OCI-LY7 (cell line): ENCODE measurements around the gene GGTLC2. TPM values are rescaled to one million over a fixed set of nuclear protein-coding genes. Genes with fewer than 3 reads are reported as not detected.
A peak's percentile ranks its signal among the peaks of the same experiment; 100 is the strongest.
"Not testable (repeated sequence)": the region's sequence is repeated elsewhere in the genome, so short reads cannot be mapped to it uniquely, and the experiment has no call there.

Experiments
- BruUV-seq: library from RNA; stranded (reverse); fragments of 400-500 nt; replicated peaks from 2 replicates; lab custom pipeline; 2021; lab: Mats Ljungman, UMichigan
- CTCF ChIA-PET: fragments of 300-600 bp; sonication (Branson Sonifier 250); formaldehyde crosslinking; loops from one replicate; lab custom pipeline; 2022; ENCODE audit warnings: antibody characterized with exemption; ENCODE audit not compliant: unreplicated experiment; lab: Charles Lee
- POLR2A ChIA-PET: fragments of 300-600 bp; sonication (Branson Sonifier 250); formaldehyde crosslinking; loops from one replicate; lab custom pipeline; 2022; ENCODE audit warnings: antibody characterized with exemption; lab: Charles Lee
- DNase-seq: peaks from one replicate; pipeline ENCODE4 v3.0.0-alpha.2; 2015; ENCODE audit warnings: low spot score
- H2AFZ ChIP-seq: fragments of 200-600 bp; sonication (generic), shearing (Covaris generic); 2 replicates; pipeline ENCODE4 v1.6.1; 2014; ENCODE audit warnings: mild to moderate bottlenecking, antibody characterized with exemption, low read length, moderate library complexity
- H3K27ac ChIP-seq: fragments of 200-600 bp; sonication (generic); 2 replicates; pipeline ENCODE4 v1.5.1; 2014; ENCODE audit warnings: mixed run types, low read depth, mild to moderate bottlenecking, moderate library complexity, low read length, inconsistent platforms; ENCODE audit not compliant: poor library complexity, severe bottlenecking
- H3K36me3 ChIP-seq: fragments of 200-600 bp; sonication (generic); 2 replicates; pipeline ENCODE4 v1.6.1; 2014; ENCODE audit warnings: mild to moderate bottlenecking, antibody characterized with exemption, low read length, moderate library complexity, mixed read lengths; ENCODE audit not compliant: insufficient read depth
- H3K4me1 ChIP-seq: fragments of 200-600 bp; sonication (generic); 2 replicates; pipeline ENCODE4 v1.5.1; 2014; ENCODE audit warnings: mild to moderate bottlenecking, low read length; ENCODE audit not compliant: insufficient read depth, poor library complexity, severe bottlenecking
- H3K4me2 ChIP-seq: fragments of 200-600 bp; sonication (generic); 2 replicates; pipeline ENCODE4 v1.6.1; 2014; ENCODE audit warnings: mild to moderate bottlenecking, low read length
- H3K4me3 ChIP-seq: fragments of 200-600 bp; sonication (generic); 2 replicates; pipeline ENCODE4 v1.5.1; 2014; ENCODE audit warnings: mild to moderate bottlenecking, low read depth, low read length; ENCODE audit not compliant: poor library complexity, severe bottlenecking
- H3K79me2 ChIP-seq: fragments of 200-600 bp; sonication (generic); 2 replicates; pipeline ENCODE4 v1.6.1; 2016; ENCODE audit warnings: low read depth, mild to moderate bottlenecking, low read length, moderate library complexity, mixed read lengths; ENCODE audit not compliant: insufficient read depth
- H3K9me2 ChIP-seq: fragments of 200-600 bp; sonication (generic); 2 replicates; pipeline ENCODE4 v1.6.1; 2016; ENCODE audit warnings: mild to moderate bottlenecking, low read length, mixed read lengths; ENCODE audit not compliant: insufficient read depth
- H3K9me3 ChIP-seq: fragments of 200-600 bp; sonication (generic); 2 replicates; pipeline ENCODE4 v1.6.1; 2014; ENCODE audit warnings: mild to moderate bottlenecking, mixed run types, low read length, mixed read lengths
- H4K20me1 ChIP-seq: fragments of 200-600 bp; sonication (generic); 2 replicates; pipeline ENCODE4 v1.6.1; 2014; ENCODE audit warnings: mild to moderate bottlenecking, antibody characterized with exemption, low read length, moderate library complexity, mixed read lengths; ENCODE audit not compliant: insufficient read depth
- EZH2phosphoT487 ChIP-seq: fragments of 200-600 bp; sonication (generic); IDR thresholded peaks from 2 replicates; pipeline ENCODE4 v1.6.1; 2018; ENCODE audit warnings: low read depth, borderline replicate concordance, mild to moderate bottlenecking, mixed run types, antibody characterized with exemption, low read length, moderate library complexity, mixed read lengths
- intact Hi-C: fragments of 100-400 bp; cut with micrococcal nuclease; formaldehyde crosslinking; loops from one replicate; pipeline ENCODE4 v1.10.0; 2022; ENCODE audit not compliant: unreplicated experiment
- total RNA-seq, 2 experiments: library from RNA; depleted of rRNA in 1 of 2; stranded (reverse); fragments of >200 nt in 1 of 2; shearing (Covaris generic) in 1 of 2; gene quantifications; 2 replicates each; pipeline ENCODE4 v1.2.3, GENCODE V29; 2014 to 2022
- TF ChIP-seq, protein P1 (sequence below): fragments of 200-600 bp; sonication (generic); conservative IDR thresholded peaks from 2 replicates; pipeline ENCODE4 v1.5.1; 2014; ENCODE audit warnings: mild to moderate bottlenecking, antibody characterized with exemption, low read length, moderate library complexity, mixed read lengths

Gene GGTLC2
- total RNA-seq, 2 experiments from 2014 or later = not detected

DNA sequence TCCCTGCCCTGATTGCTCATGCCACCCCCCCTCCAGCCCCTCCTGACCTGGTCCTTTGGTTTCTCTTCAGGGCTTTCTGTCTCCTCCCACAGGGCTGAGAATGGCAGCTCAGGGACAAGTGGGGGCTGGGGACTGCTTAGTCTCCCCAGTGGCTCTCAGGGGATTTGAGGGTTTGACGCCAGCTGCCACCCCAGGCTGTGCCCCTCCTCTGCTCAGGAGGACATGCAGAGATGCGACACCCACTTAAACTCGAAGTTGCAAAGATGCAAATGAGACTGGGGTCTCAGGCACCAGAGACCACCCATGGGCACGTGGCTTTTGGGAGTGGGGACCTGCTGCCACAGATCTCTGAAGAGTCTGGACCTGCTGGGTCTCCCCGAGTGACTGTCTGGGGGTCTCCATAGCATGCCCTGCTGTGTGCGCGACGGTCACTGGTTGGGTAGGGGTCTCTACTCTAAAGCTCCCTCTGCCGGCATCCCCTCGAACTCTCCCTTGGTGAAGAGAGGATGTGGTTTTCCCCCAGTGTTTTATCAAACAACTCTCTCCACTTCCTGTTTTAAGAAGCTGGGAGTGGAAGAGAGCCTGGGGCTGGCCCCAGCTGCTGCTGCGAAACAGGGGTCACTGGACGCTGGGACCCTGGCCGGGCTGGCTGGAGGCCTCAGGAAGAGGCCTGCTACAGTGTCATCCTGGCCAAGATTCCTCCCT lies 9.4 kb downstream of the GGTLC2 start:
- H3K79me2 ChIP-seq, H3K9me3 ChIP-seq, BruUV-seq, POLR2A ChIA-PET, H3K4me3 ChIP-seq, intact Hi-C loops, CTCF ChIA-PET, H4K20me1 ChIP-seq, H3K9me2 ChIP-seq, H2AFZ ChIP-seq, H3K27ac ChIP-seq, H3K36me3 ChIP-seq: not testable (repeated sequence)
- DNase-seq = peak; percentile 53
- TF ChIP-seq, protein P1, sequence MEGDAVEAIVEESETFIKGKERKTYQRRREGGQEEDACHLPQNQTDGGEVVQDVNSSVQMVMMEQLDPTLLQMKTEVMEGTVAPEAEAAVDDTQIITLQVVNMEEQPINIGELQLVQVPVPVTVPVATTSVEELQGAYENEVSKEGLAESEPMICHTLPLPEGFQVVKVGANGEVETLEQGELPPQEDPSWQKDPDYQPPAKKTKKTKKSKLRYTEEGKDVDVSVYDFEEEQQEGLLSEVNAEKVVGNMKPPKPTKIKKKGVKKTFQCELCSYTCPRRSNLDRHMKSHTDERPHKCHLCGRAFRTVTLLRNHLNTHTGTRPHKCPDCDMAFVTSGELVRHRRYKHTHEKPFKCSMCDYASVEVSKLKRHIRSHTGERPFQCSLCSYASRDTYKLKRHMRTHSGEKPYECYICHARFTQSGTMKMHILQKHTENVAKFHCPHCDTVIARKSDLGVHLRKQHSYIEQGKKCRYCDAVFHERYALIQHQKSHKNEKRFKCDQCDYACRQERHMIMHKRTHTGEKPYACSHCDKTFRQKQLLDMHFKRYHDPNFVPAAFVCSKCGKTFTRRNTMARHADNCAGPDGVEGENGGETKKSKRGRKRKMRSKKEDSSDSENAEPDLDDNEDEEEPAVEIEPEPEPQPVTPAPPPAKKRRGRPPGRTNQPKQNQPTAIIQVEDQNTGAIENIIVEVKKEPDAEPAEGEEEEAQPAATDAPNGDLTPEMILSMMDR = peak; percentile 35; the same call in 1 of the 2 replicates
- peaks cover 12% of the 10 kb centered on the region for H3K4me1 ChIP-seq
- H3K4me2 ChIP-seq = peak overlapping the region; percentile 34

DNA sequence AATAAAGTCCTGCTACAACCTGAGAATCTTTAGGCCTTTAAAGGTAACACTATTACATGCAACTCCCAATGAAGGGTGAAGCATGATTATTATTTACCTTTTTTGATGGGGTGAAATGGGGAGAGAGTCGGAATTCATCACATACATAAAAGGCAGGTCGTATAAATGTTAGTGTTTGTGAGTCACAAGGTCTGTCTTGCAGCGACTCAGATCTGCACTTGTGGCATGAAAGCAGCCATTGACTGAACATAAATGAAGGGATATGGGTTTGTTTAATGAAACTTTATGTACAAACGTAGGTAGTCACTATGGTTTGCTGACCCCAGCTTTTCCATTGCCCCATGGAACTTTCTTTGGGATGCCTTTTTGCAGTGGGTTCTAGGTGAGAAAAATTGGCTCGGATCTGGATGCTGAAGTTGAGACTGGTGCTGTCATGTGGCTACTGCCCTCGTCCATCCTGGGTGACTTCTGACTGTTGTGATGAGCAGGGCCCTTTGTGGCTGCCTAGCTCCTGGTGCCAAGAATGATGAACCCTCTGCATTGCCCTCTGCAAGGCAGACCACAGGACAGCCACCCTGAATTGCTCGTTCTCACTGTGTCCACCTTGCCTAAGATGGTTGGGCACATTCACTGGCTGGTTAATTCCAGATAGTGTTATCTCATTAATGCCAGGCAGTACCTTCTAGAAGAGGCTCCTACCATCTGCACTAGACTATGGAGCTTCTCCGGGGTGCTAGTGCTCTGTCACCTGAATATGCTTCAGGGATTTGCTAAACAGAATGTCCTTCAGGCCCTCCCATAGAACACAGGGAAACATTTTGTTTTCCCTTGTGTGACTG lies 11.3 kb downstream of the GGTLC2 start:
- DNase-seq = no peak
- no peaks in the 10 kb centered on the region for H3K9me3 ChIP-seq
- ChIA-PET POLR2A (no interaction called here), CTCF (no interaction called here)
- H3K4me1 ChIP-seq = peaks cover 12% of the 10 kb centered on the region
- intact Hi-C loops = no loop called here
- H3K9me2 ChIP-seq = no peaks in the 10 kb centered on the region
- no peak for TF ChIP-seq EZH2phosphoT487
- TF ChIP-seq, protein P1 = no peak
- no peak overlapping the region for H3K4me3 ChIP-seq
- no peak overlapping the region for H3K4me2 ChIP-seq
- no peaks in the 10 kb centered on the region for H4K20me1 ChIP-seq
- H3K36me3 ChIP-seq = no peaks in the 10 kb centered on the region
- H3K27ac ChIP-seq = no peak overlapping the region
- H2AFZ ChIP-seq = no peak overlapping the region
- no TSS peak for BruUV-seq
- H3K79me2 ChIP-seq = no peaks in the 10 kb centered on the region

DNA sequence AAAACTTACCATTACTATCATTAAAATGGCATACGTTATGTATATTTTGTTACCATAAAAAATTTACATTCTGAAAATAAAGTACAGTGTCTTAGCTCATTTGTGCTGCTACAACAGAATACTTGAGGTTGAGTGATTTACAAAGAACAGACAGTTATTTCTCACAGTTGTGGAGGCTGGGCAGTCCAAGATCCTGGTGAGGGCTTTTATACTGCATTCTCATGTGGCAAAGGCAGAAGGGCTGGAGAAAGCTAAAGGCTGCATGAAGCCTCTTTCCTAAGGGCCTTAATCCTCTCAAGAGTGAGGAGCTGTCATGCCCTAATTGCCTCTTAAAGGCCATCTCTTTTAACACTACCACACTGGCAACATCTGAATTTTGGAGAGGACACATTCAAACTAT lies 13.3 kb downstream of the GGTLC2 start:
- POLR2A ChIA-PET = no interaction called here
- Histone ChIP-seq H3K4me3 (no peak overlapping the region), H3K79me2 (no peaks in the 10 kb centered on the region), H3K4me1 (peaks cover 12% of the 10 kb centered on the region), H3K4me2 (no peak overlapping the region), H3K27ac (no peak overlapping the region), H3K9me2 (no peaks in the 10 kb centered on the region), H3K36me3 (no peaks in the 10 kb centered on the region), H4K20me1 (no peaks in the 10 kb centered on the region), H3K9me3 (no peaks in the 10 kb centered on the region), H2AFZ (no peak overlapping the region)
- no TSS peak for BruUV-seq
- DNase-seq = no peak
- CTCF ChIA-PET = no interaction called here
- intact Hi-C loops = no loop called here
- TF ChIP-seq EZH2phosphoT487 = no peak
- TF ChIP-seq, protein P1 = no peak
